HG03571 (cell line): ENCODE data around the gene RBBP5.

Experiments
- ATAC-seq: cut with Tn5 transposase; IDR thresholded peaks from one replicate; pipeline ENCODE4 v1.9.1; 2021; ENCODE audit not compliant: unreplicated experiment

Gene RBBP5

DNA sequence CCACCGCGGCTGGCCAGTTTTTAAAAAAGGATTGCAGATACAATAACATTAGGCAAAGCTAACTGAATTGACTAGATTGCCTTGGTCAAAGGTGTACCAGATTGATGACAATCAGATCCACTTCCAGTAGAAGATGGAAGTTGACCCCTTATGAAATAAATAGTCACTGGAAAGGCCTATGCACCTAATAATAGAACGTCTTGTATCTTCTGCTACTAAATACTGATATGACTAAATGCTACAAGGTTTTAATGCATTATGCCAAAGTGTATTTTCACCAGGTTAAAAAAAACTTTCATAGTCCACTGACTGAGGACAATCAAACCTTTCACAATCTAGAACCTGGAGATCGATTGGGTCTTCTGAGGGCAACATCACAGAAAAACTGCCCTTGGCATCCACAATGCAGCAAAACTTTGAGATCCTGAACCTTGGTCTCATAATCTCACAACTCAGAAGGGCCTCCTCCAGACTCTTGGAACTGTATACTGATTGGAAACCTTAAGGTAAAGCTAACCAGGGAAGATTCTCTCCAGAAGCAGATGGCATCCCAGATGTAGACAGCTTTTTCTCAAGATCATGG lies 7.8 kb upstream of the RBBP5 start:
- no peak for ATAC-seq

- ATAC-seq, result no peak
Measured at GRCh38 chr1:205128050-205128449, 6.3 kb upstream of the RBBP5 start.

DNA sequence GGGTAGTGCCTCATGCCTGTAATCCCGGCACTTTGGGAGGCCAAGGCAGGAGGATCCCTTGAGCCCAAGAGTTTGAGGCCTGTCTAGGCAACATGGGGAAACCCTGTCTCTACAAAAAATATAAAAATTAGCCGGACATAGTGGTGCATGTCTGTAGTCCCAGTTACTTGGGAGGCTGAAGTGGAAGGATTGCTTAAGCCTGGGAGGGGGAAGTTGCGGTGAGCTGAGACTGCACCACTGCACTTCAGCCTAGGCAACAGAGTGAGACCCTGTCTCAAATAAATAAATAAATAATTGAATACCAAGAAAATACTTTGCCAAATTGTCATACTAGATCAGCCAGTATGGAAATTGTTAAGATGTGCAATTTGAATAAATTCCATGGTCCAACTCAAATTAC lies 5.9 kb upstream of the RBBP5 start:
- no peak for ATAC-seq

- ATAC-seq, result no peak
Measured at GRCh38 chr1:205124726-205125125, 2.9 kb upstream of the RBBP5 start.

DNA sequence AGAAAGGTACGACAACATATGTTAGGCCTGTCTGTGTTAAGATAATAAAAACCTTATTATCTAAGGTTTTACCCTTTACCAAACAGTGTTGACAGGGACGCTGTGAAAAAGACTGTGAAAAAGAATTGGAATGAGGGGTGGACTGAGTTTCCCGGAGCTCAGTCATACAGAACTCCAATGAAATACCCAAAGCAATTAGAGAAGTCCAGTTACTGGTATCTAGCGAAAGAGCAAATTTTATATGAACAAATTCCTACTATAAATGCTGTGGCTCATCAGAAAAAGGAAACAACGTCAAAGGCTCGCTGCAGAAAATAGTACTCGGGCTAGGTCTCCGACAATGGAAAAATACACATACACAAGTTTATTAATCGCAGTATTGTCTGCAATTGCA lies 708 bp upstream of the RBBP5 start:
- ATAC-seq, result peak; percentile 2

DNA sequence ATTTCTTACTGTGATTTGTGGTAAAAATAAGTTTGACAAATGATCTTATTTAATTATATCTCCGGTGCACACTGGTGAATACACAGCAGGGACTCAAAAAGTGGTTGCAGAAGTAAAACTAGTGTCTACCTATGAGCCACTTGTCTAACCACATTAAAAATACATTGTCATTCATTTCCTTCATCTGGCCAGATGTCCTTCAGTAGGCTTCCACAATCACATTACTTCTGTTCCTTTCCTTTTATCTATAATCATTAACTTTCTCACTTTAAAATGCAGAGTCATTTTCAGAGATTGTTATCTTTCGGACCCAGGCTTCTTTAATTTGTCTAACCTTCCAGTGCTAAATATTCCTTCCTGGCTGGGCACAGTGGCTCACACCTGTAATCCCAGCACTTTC lies 3.0 kb downstream of the RBBP5 start:
- ATAC-seq, result no peak

- no peak for ATAC-seq
Measured at GRCh38 chr1:205111354-205111753, 10.4 kb downstream of the RBBP5 start.

- no peak for ATAC-seq
Measured at GRCh38 chr1:205109711-205110110, 12.1 kb downstream of the RBBP5 start.

GRCh38 chr1:205109269-205109668 lies 12.5 kb downstream of the RBBP5 start:
- ATAC-seq, result no peak

DNA sequence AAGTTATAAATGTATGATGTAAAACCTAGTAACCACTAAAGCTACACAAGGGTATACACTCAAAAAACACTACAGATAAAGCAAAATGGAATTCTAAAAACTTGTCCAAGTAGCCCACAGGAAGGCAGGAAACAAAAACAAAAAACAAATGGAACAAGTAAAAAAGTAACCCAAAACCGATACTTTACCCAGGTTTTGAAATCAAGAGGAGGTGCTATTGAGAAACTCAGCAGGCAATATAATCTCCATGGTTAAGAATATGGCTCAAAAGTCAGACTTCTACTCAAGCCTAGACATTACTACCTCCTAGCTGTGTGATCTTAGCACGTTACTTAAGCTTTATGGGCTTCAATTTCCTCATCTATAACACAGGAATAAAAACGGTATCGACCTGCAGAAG lies 13.3 kb downstream of the RBBP5 start:
- ATAC-seq, result no peak

- no peak for ATAC-seq
Measured at GRCh38 chr1:205107327-205107726, 14.5 kb downstream of the RBBP5 start.

DNA sequence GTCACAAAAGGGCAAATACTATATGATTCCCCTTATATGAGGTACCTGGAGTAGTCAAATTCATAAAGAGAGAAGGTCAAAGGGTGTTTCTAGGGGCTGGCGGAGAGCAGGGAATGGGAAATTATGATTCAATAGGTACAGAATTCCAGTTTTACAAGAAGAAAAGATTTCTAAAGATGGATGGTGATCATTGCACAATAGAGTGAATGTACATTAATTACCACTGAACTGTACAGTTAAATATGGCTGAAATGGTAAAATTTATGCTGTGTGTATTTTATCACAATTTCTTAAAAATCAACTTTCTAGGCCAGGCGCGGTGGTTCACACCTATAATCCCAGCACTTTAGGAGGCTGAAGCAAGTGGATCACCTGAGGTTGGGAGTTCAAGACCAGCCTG lies 19.4 kb downstream of the RBBP5 start:
- no peak for ATAC-seq

DNA sequence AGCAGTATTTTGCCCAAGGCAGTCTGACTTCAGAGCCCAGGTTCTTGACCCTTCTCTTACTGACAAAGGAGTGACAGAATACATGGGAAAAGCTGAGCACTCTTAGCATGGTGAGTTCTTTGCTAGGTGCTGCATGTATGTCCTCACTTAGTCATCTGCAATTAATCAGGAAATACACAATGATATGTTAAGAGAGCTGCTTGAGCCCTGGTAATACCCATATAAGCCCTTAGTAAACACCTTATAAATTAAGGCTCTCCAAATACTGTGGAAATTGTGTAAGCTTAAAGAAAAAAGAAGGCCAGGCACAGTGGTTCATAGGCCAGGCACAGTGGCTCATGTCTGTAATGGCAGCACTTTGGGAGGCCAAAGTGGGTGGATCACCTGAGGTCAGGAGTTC lies 23.5 kb downstream of the RBBP5 start:
- no peak for ATAC-seq

GRCh38 chr1:205095422-205095821 lies 26.4 kb downstream of the RBBP5 start:
- no peak for ATAC-seq

- no peak for ATAC-seq
Measured at GRCh38 chr1:205091043-205091740, 30.6 kb downstream of the RBBP5 start.

DNA sequence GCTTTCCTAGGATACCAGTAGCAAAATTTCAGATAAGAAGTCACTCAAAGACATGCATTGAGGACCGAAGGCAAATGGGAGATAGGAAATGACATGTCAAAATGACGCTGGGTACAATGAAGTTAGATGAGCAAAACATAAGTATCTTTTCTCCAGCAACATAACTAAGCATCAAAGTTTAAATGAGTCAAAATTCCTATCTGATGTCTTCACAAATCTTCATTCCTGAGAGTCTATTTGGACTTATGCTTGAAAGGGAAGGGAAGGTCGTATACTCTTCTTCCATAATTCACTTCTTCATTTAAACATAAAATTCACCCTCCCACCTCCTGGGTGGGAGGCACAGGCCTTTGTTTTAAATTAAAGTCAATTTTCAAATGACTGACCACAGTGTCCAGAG lies 33.4 kb downstream of the RBBP5 start:
- no peak for ATAC-seq

GRCh38 chr1:205084360-205084759 lies 37.4 kb downstream of the RBBP5 start, which contains the start of gene TMEM81:
Gene TMEM81 (minus strand): TSS chr1:205084460. CDS start chr1:205084320, 140 bp downstream.
- ATAC-seq, result no peak

GRCh38 chr1:205082431-205082830 lies 39.3 kb downstream of the RBBP5 start:
- ATAC-seq, result no peak

GRCh38 chr1:205077934-205078311 lies 43.9 kb downstream of the RBBP5 start:
- no peak for ATAC-seq

DNA sequence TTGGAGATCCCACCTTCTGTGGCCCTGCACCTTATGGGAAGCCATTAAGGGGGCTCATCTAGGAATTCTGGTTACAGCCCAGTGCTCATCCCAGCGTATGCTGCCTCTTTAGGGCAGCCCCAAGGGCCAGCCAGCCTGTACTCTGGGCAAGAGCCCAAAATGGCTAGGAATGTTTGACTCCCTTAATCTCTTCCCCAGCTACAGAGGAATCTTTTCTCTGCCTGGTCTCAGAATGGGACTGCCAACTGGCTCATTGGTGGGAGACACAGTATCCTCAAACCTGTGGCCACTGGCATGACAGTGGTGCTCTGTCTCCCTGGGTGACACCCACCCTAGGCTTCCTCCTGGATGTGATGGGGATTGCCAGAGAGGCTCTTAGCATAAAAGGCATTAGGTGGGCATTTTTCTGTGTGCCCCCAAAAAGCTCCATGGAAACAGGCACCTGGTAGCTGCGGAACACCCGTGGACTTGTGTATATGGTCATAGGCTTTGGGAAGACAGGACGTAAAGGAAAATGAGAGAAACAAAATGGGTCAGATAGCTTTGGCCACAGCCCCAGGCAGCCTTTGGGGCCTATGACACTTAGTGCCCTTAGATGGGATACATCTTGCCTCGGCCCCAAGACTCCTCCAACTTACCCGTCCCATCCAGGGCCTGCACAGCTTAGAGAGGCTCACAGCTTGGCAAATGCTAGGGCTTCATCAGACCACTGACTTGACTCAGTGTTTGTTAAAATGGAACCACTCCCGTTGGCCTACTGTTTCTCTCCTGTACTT lies 44.4 kb downstream of the RBBP5 start:
- no peak for ATAC-seq

DNA sequence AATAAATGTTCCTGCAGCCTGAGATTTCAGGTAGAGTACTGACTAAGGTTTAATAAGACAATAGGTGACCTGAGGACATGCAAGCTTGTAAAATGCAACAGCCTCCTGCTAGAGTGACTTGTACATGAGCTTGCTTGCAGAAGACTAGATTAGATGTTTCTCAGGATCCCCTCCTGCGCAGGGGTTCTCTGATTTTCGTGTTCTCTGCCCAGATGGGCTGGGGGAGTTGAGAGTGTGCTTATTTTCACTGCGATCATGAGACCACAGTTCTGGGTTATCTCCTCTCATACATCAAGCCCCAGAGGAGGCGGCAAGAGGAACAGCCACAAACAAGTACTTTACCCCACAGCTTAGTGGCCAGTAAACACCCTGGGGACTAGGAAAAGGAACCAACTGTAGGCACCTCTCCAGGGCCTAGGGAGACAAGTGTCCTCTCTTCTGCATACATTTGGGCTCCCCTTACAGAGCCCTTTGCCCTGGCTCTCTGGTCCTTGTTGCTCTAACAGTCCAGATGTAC lies 45.5 kb downstream of the RBBP5 start:
- no peak for ATAC-seq

DNA sequence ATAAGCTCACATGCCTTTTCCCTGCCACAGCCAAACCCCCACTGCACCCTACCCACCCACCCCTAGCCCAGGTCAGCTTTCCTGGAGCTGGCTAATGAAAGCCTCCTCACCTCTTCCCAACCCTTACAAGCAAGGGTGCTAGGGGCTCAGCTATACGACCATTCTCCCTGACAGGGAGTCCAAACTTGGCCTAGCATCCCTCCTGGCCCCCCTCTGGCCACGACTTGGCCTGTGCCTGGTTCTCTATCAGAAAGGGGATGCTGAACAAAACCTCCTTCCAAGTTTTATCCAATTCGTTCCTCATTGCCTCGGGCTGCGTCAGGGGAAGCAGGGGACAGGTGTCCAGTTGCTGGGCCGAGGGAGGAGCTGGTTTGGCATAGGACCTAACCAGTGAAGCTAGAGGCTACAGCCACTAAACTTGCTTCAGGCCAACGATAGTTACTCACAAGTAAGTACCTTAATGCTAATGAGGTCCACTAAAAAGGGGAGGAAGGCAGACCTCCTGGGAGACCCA lies 46.1 kb downstream of the RBBP5 start:
- ATAC-seq, result no peak
